ENCODE results near the gene ALPK1.
"Not testable (repeated sequence)": the region's sequence is repeated elsewhere in the genome, so short reads cannot be mapped to it uniquely, and the experiment has no call there.

Gene ALPK1

GRCh38 chr4:112416464-112416863, 119.3 kb downstream of the ALPK1 start:
- Mint-ChIP-seq H3K4me3 (no peak overlapping the region), H3K4me1 (ENCODE audit: low read depth) (no peaks in the 10 kb centered on the region), H3K27ac (no peak overlapping the region), H3K27me3 (no peaks in the 10 kb centered on the region), H3K36me3 (ENCODE audit: low read depth) (peaks cover 23% of the 10 kb centered on the region), H3K9me3 (no peaks in the 10 kb centered on the region)

DNA sequence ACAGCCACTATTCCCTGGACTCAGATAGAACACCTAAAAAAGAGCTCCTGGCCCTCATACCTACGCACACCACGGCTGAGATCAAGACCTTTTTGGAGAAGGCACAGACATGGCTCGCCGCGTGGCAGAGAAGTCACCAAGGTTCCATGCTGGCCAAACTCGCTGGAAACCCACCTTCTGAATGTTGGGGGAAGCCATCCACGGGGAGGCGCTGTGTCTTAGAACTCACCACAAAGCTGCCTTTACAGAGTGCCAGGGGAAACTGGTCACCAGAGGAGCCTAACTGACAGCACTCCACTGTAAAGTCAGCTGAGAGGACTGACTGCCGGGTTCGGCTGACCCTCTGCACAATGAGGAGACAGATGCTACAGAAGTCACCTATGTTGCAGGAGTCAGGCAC, 120.9 kb downstream of the ALPK1 start:
- Mint-ChIP-seq H3K4me3 (no peak overlapping the region), H3K27ac (no peak overlapping the region), H3K9me3 (no peaks in the 10 kb centered on the region), H3K4me1 (ENCODE audit: low read depth) (no peaks in the 10 kb centered on the region), H3K36me3 (ENCODE audit: low read depth) (peaks cover 13% of the 10 kb centered on the region), H3K27me3 (no peaks in the 10 kb centered on the region)

- no peaks in the 10 kb centered on the region for H3K36me3 Mint-ChIP-seq (ENCODE audit: low read depth)
- no peaks in the 10 kb centered on the region for H3K4me1 Mint-ChIP-seq (ENCODE audit: low read depth)
- no peak overlapping the region for H3K27ac Mint-ChIP-seq
- no peak overlapping the region for H3K4me3 Mint-ChIP-seq
- no peaks in the 10 kb centered on the region for H3K9me3 Mint-ChIP-seq
- no peaks in the 10 kb centered on the region for H3K27me3 Mint-ChIP-seq
Measured at GRCh38 chr4:112421911-112422310, 124.7 kb downstream of the ALPK1 start.

DNA sequence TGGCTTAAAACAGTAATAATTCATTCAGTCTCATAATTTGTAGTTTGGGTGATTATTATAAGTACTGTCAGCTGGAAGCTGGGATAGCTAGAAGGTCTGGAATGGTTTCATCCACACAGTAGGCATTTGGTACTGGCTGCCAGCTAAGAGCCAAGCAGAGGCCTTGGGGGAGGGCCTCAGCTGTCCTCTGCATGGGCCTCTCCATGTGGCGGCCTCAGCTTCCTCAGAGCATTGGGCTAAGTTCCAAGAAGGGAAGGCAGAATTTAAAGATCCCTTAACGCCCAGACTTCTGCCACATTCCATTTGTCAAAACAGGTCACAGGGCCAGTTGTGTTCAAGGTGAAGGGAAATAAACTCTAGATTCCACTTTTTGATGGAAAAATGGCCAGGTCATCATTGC, 125.5 kb downstream of the ALPK1 start:
- Mint-ChIP-seq H3K27me3 (no peaks in the 10 kb centered on the region), H3K4me3 (no peak overlapping the region), H3K27ac (no peak overlapping the region), H3K36me3 (ENCODE audit: low read depth) (peaks cover 3% of the 10 kb centered on the region), H3K9me3 (no peaks in the 10 kb centered on the region), H3K4me1 (ENCODE audit: low read depth) (no peaks in the 10 kb centered on the region)

DNA sequence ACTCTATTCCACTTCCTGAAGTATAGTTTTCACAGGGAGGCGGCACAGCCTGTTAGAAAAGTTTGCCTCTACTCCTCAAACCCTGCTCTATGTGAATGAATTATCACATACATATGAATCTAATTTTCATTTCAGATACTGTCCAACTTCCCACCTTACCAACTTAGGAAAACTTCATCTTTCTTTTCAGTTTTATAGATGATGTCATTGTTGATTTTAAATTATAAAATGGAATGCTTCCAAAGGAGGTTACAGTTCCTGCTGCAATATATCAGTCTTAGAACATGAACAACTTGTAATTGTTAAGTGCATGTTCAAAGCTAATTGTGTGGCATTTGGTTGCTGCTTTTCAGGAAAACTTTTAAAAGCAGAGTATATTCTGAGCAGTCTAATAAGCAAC, 126.4 kb downstream of the ALPK1 start:
- H3K4me1 Mint-ChIP-seq (ENCODE audit: low read depth), result no peaks in the 10 kb centered on the region
- no peak overlapping the region for H3K27ac Mint-ChIP-seq
- H3K36me3 Mint-ChIP-seq (ENCODE audit: low read depth), result peaks cover 6% of the 10 kb centered on the region
- no peak overlapping the region for H3K4me3 Mint-ChIP-seq
- no peaks in the 10 kb centered on the region for H3K27me3 Mint-ChIP-seq
- H3K9me3 Mint-ChIP-seq, result no peaks in the 10 kb centered on the region

- Mint-ChIP-seq H3K27ac (no peak overlapping the region), H3K36me3 (ENCODE audit: low read depth) (peaks cover 17% of the 10 kb centered on the region), H3K4me3 (no peak overlapping the region), H3K9me3 (no peaks in the 10 kb centered on the region), H3K27me3 (no peaks in the 10 kb centered on the region), H3K4me1 (ENCODE audit: low read depth) (no peaks in the 10 kb centered on the region)
Measured at GRCh38 chr4:112425823-112426222, 128.7 kb downstream of the ALPK1 start.

DNA sequence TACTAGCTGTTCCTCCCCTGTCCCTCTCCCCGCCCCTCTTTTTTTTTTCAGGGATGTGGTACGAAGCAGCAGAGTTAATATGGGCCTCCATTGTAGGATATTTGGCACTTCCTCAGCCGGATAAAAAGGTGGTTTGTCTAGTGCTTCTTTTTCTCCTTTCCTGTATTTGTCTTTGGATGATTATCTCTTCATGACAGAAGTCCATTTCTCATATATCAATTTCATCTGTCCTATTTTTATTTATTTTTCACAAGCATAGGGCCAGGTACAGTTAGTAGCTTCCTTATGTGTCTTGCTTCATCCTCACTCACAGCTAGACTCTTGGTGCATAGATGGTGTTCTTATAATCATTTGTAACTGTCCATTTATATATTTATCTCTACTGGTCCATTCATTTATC, 129.2 kb downstream of the ALPK1 start:
- no peaks in the 10 kb centered on the region for H3K9me3 Mint-ChIP-seq
- H3K4me1 Mint-ChIP-seq (ENCODE audit: low read depth), result no peaks in the 10 kb centered on the region
- peaks cover 19% of the 10 kb centered on the region for H3K36me3 Mint-ChIP-seq (ENCODE audit: low read depth)
- H3K27me3 Mint-ChIP-seq, result no peaks in the 10 kb centered on the region
- no peak overlapping the region for H3K4me3 Mint-ChIP-seq
- no peak overlapping the region for H3K27ac Mint-ChIP-seq

- no peaks in the 10 kb centered on the region for H3K9me3 Mint-ChIP-seq
Measured at GRCh38 chr4:112431158-112431557, 134.0 kb downstream of the ALPK1 start.

DNA sequence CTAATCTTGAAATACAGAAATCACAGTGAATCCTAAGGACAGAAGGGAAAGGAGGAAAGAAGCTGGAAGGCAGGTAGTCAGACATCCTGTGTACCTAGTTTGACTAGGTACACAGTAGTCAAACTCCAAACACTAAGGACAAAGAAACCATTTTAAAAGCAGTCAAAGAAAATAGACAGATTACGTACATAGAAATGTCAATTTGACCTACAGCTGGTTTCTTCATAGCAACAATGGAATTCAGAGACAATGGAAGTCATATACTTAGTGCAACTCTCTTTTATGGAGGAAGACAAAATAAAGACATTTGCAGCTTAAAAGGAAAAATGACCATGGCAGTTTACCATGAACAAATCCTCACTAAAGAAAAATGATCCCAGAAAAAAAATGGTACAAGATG, 139.8 kb downstream of the ALPK1 start:
- H3K4me1 Mint-ChIP-seq (ENCODE audit: low read depth), result no peaks in the 10 kb centered on the region
- no peak overlapping the region for H3K4me3 Mint-ChIP-seq
- no peaks in the 10 kb centered on the region for H3K27me3 Mint-ChIP-seq
- peaks cover 38% of the 10 kb centered on the region for H3K36me3 Mint-ChIP-seq (ENCODE audit: low read depth)
- no peak overlapping the region for H3K27ac Mint-ChIP-seq
- H3K9me3 Mint-ChIP-seq, result no peaks in the 10 kb centered on the region

More at GRCh38 chr4:112431158-112431557, 134.0 kb downstream of the ALPK1 start:
- no peaks in the 10 kb centered on the region for H3K4me1 Mint-ChIP-seq (ENCODE audit: low read depth)
- H3K27ac Mint-ChIP-seq, result no peak overlapping the region
- H3K27me3 Mint-ChIP-seq, result no peaks in the 10 kb centered on the region
- no peak overlapping the region for H3K4me3 Mint-ChIP-seq
- peaks cover 19% of the 10 kb centered on the region for H3K36me3 Mint-ChIP-seq (ENCODE audit: low read depth)

DNA sequence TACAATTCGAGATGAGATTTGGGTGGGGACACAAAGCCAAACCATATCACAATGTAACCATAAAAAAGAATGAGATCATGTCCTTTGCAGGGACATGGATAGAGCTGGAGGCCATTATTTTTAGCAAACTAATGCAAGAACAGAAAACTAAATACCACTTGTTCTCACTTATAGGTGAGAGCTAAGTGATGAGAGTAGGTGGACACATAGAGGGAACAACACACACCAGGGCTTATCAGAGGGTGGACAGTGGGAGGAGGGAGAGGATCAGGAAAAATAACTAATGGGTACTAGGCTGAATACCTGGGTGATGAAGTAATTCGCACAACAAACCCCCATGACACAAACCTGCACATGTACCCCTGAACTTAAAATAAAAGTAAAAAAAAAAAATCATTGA, 145.1 kb downstream of the ALPK1 start:
- H3K27ac Mint-ChIP-seq, H3K4me3 Mint-ChIP-seq: not testable (repeated sequence)
- H3K36me3 Mint-ChIP-seq (ENCODE audit: low read depth), result peaks cover 44% of the 10 kb centered on the region

DNA sequence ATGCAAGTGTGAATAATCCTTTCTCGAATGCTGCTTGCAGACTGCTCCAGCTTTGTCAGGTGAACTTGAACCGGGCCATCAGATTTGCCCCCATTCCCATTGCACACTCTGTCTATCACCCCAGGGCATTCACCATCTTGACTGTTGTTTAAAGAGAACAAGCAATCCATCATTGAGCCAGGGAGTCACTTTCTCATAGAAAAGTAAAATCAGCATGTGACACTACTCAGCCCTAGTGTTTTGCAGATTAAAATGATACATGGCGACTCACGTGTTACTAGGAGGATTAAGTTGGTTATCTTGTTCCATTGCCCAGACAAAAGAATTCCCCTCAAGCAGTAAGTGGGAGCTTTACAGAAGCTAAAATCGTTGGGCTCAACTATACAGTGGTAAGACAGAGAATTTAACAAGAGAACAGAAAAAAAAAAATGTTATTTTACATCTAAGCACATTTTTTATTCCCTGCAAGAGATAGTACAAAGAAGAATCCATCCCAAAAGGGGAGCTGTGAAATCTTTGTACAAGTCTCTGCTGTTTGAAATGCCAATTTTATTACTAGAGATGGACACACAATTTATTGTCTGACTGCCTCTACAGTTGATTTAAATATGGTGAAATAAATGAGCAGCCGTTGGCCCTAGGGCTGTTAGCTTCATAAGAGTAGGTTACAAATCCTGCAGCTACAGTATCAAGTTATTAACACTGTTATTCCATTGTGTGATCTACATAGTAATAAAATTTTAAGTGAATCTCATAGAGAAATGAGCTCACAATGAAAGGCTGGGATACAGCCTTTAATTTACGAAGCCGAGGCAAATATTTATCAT, 151.3 kb downstream of the ALPK1 start:
- no peak overlapping the region for H3K27ac Mint-ChIP-seq
- H3K9me3 Mint-ChIP-seq, result peaks cover 19% of the 10 kb centered on the region
- no peaks in the 10 kb centered on the region for H3K4me1 Mint-ChIP-seq (ENCODE audit: low read depth)
- no peak overlapping the region for H3K4me3 Mint-ChIP-seq
- H3K36me3 Mint-ChIP-seq (ENCODE audit: low read depth), result peaks cover 8% of the 10 kb centered on the region
- H3K27me3 Mint-ChIP-seq, result no peaks in the 10 kb centered on the region

More for the DNA sequence above, 145.1 kb downstream of the ALPK1 start:
- H3K27me3 Mint-ChIP-seq; H3K4me1 Mint-ChIP-seq (ENCODE audit: low read depth): not testable (repeated sequence)
- peaks cover 25% of the 10 kb centered on the region for H3K9me3 Mint-ChIP-seq

DNA sequence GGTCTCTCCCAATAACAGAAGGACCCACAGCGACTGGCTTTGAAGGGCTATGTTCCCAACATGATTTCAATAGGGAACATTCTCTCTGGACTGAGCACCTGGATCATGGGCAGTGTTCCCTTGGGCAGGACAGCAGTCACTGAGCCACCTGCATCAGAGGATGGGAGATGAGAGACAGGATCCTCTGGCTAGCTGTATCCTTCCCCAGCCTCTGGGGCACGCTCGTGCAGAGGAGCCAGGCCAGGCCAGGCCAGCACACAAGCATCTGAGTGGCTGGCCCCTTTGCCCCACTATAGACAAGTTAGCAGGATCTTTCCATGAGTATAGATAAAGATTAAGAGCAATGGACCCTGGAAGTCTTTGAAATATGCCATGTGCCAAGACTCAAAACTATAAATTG, 152.5 kb downstream of the ALPK1 start:
- peaks cover 11% of the 10 kb centered on the region for H3K9me3 Mint-ChIP-seq
- no peak overlapping the region for H3K4me3 Mint-ChIP-seq

GRCh38 chr4:112451104-112451503, 153.9 kb downstream of the ALPK1 start:
- Mint-ChIP-seq H3K36me3 (ENCODE audit: low read depth) (no peaks in the 10 kb centered on the region), H3K27ac (no peak overlapping the region), H3K27me3 (peaks cover 4% of the 10 kb centered on the region), H3K9me3 (no peaks in the 10 kb centered on the region), H3K4me1 (ENCODE audit: low read depth) (no peaks in the 10 kb centered on the region), H3K4me3 (no peak overlapping the region)

More for the DNA sequence above, 152.5 kb downstream of the ALPK1 start:
- Mint-ChIP-seq H3K27me3 (no peaks in the 10 kb centered on the region), H3K27ac (no peak overlapping the region), H3K4me1 (ENCODE audit: low read depth) (no peaks in the 10 kb centered on the region), H3K36me3 (ENCODE audit: low read depth) (peaks cover 3% of the 10 kb centered on the region)

- Mint-ChIP-seq H3K36me3 (ENCODE audit: low read depth) (no peaks in the 10 kb centered on the region), H3K27ac (no peak overlapping the region), H3K4me1 (ENCODE audit: low read depth) (no peaks in the 10 kb centered on the region), H3K4me3 (no peak overlapping the region), H3K9me3 (no peaks in the 10 kb centered on the region), H3K27me3 (peaks cover 10% of the 10 kb centered on the region)
Measured at GRCh38 chr4:112451831-112452230, 154.7 kb downstream of the ALPK1 start.

DNA sequence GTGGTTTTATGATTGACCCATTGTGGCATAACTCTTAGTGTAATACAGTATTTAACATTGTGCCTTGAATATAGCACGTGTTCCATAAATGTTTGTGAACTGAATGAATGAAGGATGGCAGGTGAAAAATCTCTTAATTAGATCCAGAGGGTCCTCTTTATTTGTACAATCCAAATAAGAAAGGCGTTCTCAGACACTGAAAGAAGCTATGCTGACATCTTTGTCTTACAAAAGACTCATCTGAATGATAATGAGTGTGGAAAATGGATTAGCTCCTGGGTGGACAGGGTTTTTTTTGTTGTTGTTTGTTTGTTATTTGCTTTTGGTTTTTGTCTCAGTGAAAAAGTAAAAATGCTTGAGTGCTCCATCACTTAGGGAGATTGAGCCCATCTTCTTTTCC, 156.2 kb downstream of the ALPK1 start:
- Mint-ChIP-seq H3K36me3 (ENCODE audit: low read depth) (no peaks in the 10 kb centered on the region), H3K27ac (no peak overlapping the region), H3K4me3 (no peak overlapping the region), H3K27me3 (peaks cover 20% of the 10 kb centered on the region), H3K4me1 (ENCODE audit: low read depth) (no peaks in the 10 kb centered on the region), H3K9me3 (peaks cover 3% of the 10 kb centered on the region)

GRCh38 chr4:112472318-112472717, 175.1 kb downstream of the ALPK1 start:
- H3K4me3 Mint-ChIP-seq, result no peak overlapping the region
- peaks cover 6% of the 10 kb centered on the region for H3K27me3 Mint-ChIP-seq

More at GRCh38 chr4:112472318-112472717, 175.1 kb downstream of the ALPK1 start:
- no peak overlapping the region for H3K27ac Mint-ChIP-seq
- H3K36me3 Mint-ChIP-seq (ENCODE audit: low read depth), result no peaks in the 10 kb centered on the region
- peaks cover 3% of the 10 kb centered on the region for H3K9me3 Mint-ChIP-seq
- H3K4me1 Mint-ChIP-seq (ENCODE audit: low read depth), result no peaks in the 10 kb centered on the region
